ENCODE data around the gene GPATCH3. TPM values are rescaled to one million over a fixed set of nuclear protein-coding genes. Genes with fewer than 3 reads are reported as not detected.
"Not testable (repeated sequence)": the region's sequence is repeated elsewhere in the genome, so short reads cannot be mapped to it uniquely, and the experiment has no call there.

The GPATCH3 gene
- total RNA-seq, 1 donor from 2014 or later: 12.7 TPM

GRCh38 chr1:26881611-26882010, 18.7 kb downstream of the GPATCH3 start:
- H3K4me3 Mint-ChIP-seq (ENCODE audit: low read depth); H3K9me3 Mint-ChIP-seq; H3K27me3 Mint-ChIP-seq (ENCODE audit: low read depth); intact Hi-C loops (cut with micrococcal nuclease); DNase-seq (ENCODE audit: low spot score); H3K27ac Mint-ChIP-seq; H3K4me1 Mint-ChIP-seq (ENCODE audit: low read depth): not testable (repeated sequence)
- peaks cover 63% of the 10 kb centered on the region for H3K36me3 Mint-ChIP-seq (ENCODE audit: low read depth)

GRCh38 chr1:26879793-26880192, 20.5 kb downstream of the GPATCH3 start:
- H3K27me3 Mint-ChIP-seq (ENCODE audit: low read depth): no peaks in the 10 kb centered on the region
- DNase-seq (ENCODE audit: low spot score): no peak
- intact Hi-C loops (cut with micrococcal nuclease): loop anchor here (5.0 kb wide), 3 partner anchors 52 to 277 kb away; partner anchors contain the start of gene ZDHHC18
- H3K9me3 Mint-ChIP-seq: no peaks in the 10 kb centered on the region
- peaks cover 62% of the 10 kb centered on the region for H3K36me3 Mint-ChIP-seq (ENCODE audit: low read depth)
- H3K4me1 Mint-ChIP-seq (ENCODE audit: low read depth): no peaks in the 10 kb centered on the region
- H3K27ac Mint-ChIP-seq: no peak overlapping the region
- H3K4me3 Mint-ChIP-seq (ENCODE audit: low read depth): no peak overlapping the region

GRCh38 chr1:26877326-26877725, 22.9 kb downstream of the GPATCH3 start:
- Mint-ChIP-seq H3K27me3 (ENCODE audit: low read depth) (no peaks in the 10 kb centered on the region), H3K4me3 (ENCODE audit: low read depth) (no peak overlapping the region), H3K27ac (no peak overlapping the region), H3K36me3 (ENCODE audit: low read depth) (peaks cover 38% of the 10 kb centered on the region), H3K9me3 (no peaks in the 10 kb centered on the region), H3K4me1 (ENCODE audit: low read depth) (no peaks in the 10 kb centered on the region)
- intact Hi-C loops (cut with micrococcal nuclease): loop anchor here (5.0 kb wide), 3 partner anchors 50 to 275 kb away; partner anchors contain the start of gene ZDHHC18
- DNase-seq (ENCODE audit: low spot score): no peak

- H3K4me1 Mint-ChIP-seq (ENCODE audit: low read depth): no peaks in the 10 kb centered on the region
- DNase-seq (ENCODE audit: low spot score): no peak
- no peaks in the 10 kb centered on the region for H3K9me3 Mint-ChIP-seq
- peaks cover 29% of the 10 kb centered on the region for H3K36me3 Mint-ChIP-seq (ENCODE audit: low read depth)
- intact Hi-C loops (cut with micrococcal nuclease): loop anchor here (5.0 kb wide), 3 partner anchors 48 to 273 kb away; partner anchors contain the start of gene ZDHHC18
- H3K27me3 Mint-ChIP-seq (ENCODE audit: low read depth): no peaks in the 10 kb centered on the region
- no peak overlapping the region for H3K4me3 Mint-ChIP-seq (ENCODE audit: low read depth)
- H3K27ac Mint-ChIP-seq: no peak overlapping the region
These were observed 25.4 kb downstream of the GPATCH3 start for GRCh38 chr1:26874896-26875295.

- intact Hi-C loops (cut with micrococcal nuclease); H3K4me1 Mint-ChIP-seq (ENCODE audit: low read depth); H3K4me3 Mint-ChIP-seq (ENCODE audit: low read depth); H3K27ac Mint-ChIP-seq; H3K27me3 Mint-ChIP-seq (ENCODE audit: low read depth); H3K9me3 Mint-ChIP-seq; DNase-seq (ENCODE audit: low spot score): not testable (repeated sequence)
- peaks cover 17% of the 10 kb centered on the region for H3K36me3 Mint-ChIP-seq (ENCODE audit: low read depth)
These were observed 27.2 kb downstream of the GPATCH3 start for GRCh38 chr1:26873097-26873496.

GRCh38 chr1:26864610-26865480, 35.4 kb downstream of the GPATCH3 start:
- Mint-ChIP-seq H3K27ac (peak overlapping the region; percentile 90), H3K9me3 (no peaks in the 10 kb centered on the region), H3K4me1 (ENCODE audit: low read depth) (peaks cover 20% of the 10 kb centered on the region), H3K36me3 (ENCODE audit: low read depth) (no peaks in the 10 kb centered on the region), H3K27me3 (ENCODE audit: low read depth) (no peaks in the 10 kb centered on the region), H3K4me3 (ENCODE audit: low read depth) (peak overlapping the region; percentile 93)
- peak; percentile 95 for DNase-seq (ENCODE audit: low spot score)
- intact Hi-C loops (cut with micrococcal nuclease): loop anchor here (1.0 to 5.0 kb wide), 4 partner anchors 13 to 283 kb away; no protein-coding TSS in a partner anchor

- H3K27me3 Mint-ChIP-seq (ENCODE audit: low read depth): no peaks in the 10 kb centered on the region
- peak overlapping the region; percentile 93 for H3K4me3 Mint-ChIP-seq (ENCODE audit: low read depth)
- DNase-seq (ENCODE audit: low spot score): no peak
- no peaks in the 10 kb centered on the region for H3K36me3 Mint-ChIP-seq (ENCODE audit: low read depth)
- peaks cover 20% of the 10 kb centered on the region for H3K4me1 Mint-ChIP-seq (ENCODE audit: low read depth)
- H3K9me3 Mint-ChIP-seq: no peaks in the 10 kb centered on the region
- H3K27ac Mint-ChIP-seq: no peak overlapping the region
- intact Hi-C loops (cut with micrococcal nuclease): loop anchor here (5.0 kb wide), 1 partner anchor 261 kb away; no protein-coding TSS in a partner anchor
These were observed 36.6 kb downstream of the GPATCH3 start for GRCh38 chr1:26863685-26864077.

- H3K36me3 Mint-ChIP-seq (ENCODE audit: low read depth): no peaks in the 10 kb centered on the region
- H3K9me3 Mint-ChIP-seq: no peaks in the 10 kb centered on the region
- DNase-seq (ENCODE audit: low spot score): peak; percentile 34
- peak within 1 kb of the TSS; percentile 93 for H3K4me3 Mint-ChIP-seq (ENCODE audit: low read depth)
- peaks cover 20% of the 10 kb centered on the region for H3K4me1 Mint-ChIP-seq (ENCODE audit: low read depth)
- H3K27me3 Mint-ChIP-seq (ENCODE audit: low read depth): no peaks in the 10 kb centered on the region
- H3K27ac Mint-ChIP-seq: peak within 1 kb of the TSS; percentile 5
- intact Hi-C loops (cut with micrococcal nuclease): loop anchor here (5.0 kb wide), 1 partner anchor 261 kb away; no protein-coding TSS in a partner anchor
These were observed 37.2 kb downstream of the GPATCH3 start, which contains the start of gene SFN for GRCh38 chr1:26862781-26863684. Gene SFN, plus strand, starts transcription at chr1:26863149. Its CDS starts 64 bp downstream, at chr1:26863213.

- Mint-ChIP-seq H3K4me1 (ENCODE audit: low read depth) (peaks cover 20% of the 10 kb centered on the region), H3K9me3 (no peaks in the 10 kb centered on the region), H3K36me3 (ENCODE audit: low read depth) (peaks cover 2% of the 10 kb centered on the region), H3K27ac (peak overlapping the region; percentile 5), H3K4me3 (ENCODE audit: low read depth) (no peak overlapping the region), H3K27me3 (ENCODE audit: low read depth) (no peaks in the 10 kb centered on the region)
- DNase-seq (ENCODE audit: low spot score): no peak
- intact Hi-C loops (cut with micrococcal nuclease): loop anchor here (5.0 kb wide), 1 partner anchor 260 kb away; no protein-coding TSS in a partner anchor
These were observed 38.3 kb downstream of the GPATCH3 start for GRCh38 chr1:26861889-26862378.

- no peaks in the 10 kb centered on the region for H3K27me3 Mint-ChIP-seq (ENCODE audit: low read depth)
- H3K9me3 Mint-ChIP-seq: no peaks in the 10 kb centered on the region
- H3K4me3 Mint-ChIP-seq (ENCODE audit: low read depth): no peak overlapping the region
- intact Hi-C loops (cut with micrococcal nuclease): loop anchor here (5.0 kb wide), 1 partner anchor 259 kb away; no protein-coding TSS in a partner anchor
- H3K27ac Mint-ChIP-seq: peak overlapping the region; percentile 28
- DNase-seq (ENCODE audit: low spot score): no peak
- H3K4me1 Mint-ChIP-seq (ENCODE audit: low read depth): peaks cover 20% of the 10 kb centered on the region
- peaks cover 6% of the 10 kb centered on the region for H3K36me3 Mint-ChIP-seq (ENCODE audit: low read depth)
These were observed 39.0 kb downstream of the GPATCH3 start for GRCh38 chr1:26861286-26861701.

- no peak for DNase-seq (ENCODE audit: low spot score)
- H3K27ac Mint-ChIP-seq: no peak overlapping the region
- intact Hi-C loops (cut with micrococcal nuclease): no loop called here
These were observed 41.2 kb downstream of the GPATCH3 start for GRCh38 chr1:26858891-26859640.

GRCh38 chr1:26858160-26858559, 42.1 kb downstream of the GPATCH3 start:
- Mint-ChIP-seq H3K36me3 (ENCODE audit: low read depth) (peaks cover 33% of the 10 kb centered on the region), H3K9me3 (no peaks in the 10 kb centered on the region), H3K27ac (no peak overlapping the region), H3K4me3 (ENCODE audit: low read depth) (no peak overlapping the region), H3K27me3 (ENCODE audit: low read depth) (no peaks in the 10 kb centered on the region), H3K4me1 (ENCODE audit: low read depth) (peaks cover 12% of the 10 kb centered on the region)
- intact Hi-C loops (cut with micrococcal nuclease): no loop called here
- DNase-seq (ENCODE audit: low spot score): no peak

More at GRCh38 chr1:26858891-26859640, 41.2 kb downstream of the GPATCH3 start:
- Mint-ChIP-seq H3K4me1 (ENCODE audit: low read depth) (peaks cover 14% of the 10 kb centered on the region), H3K4me3 (ENCODE audit: low read depth) (no peak overlapping the region), H3K36me3 (ENCODE audit: low read depth) (peaks cover 26% of the 10 kb centered on the region), H3K27me3 (ENCODE audit: low read depth) (no peaks in the 10 kb centered on the region), H3K9me3 (no peaks in the 10 kb centered on the region)

All from activated T-helper 2 cell treated with anti-CD3 and anti-CD28 coated beads, Interferon-gamma antibody, Interleukin-2, Interleukin-4, amounts not matched to agents 10 μg/mL and 5 μg/mL and 100 μg/mL, durations not matched to agents 14 hours and 24 hours and 36 hours (primary cell).